WTC11 (cell line): Measurements from ENCODE around the gene NKX2-3.

Source experiments
- ESRRA ChIP-seq: sonication (generic); formaldehyde crosslinking; IDR thresholded peaks from 2 replicates; pipeline ENCODE4 v1.8.1; 2022; ENCODE audit warnings: mild to moderate bottlenecking, missing genetic modification reagents, borderline replicate concordance
- ETV6 ChIP-seq: sonication (generic); formaldehyde crosslinking; IDR thresholded peaks from 2 replicates; pipeline ENCODE4 v1.8.1; 2022; ENCODE audit warnings: mild to moderate bottlenecking, missing genetic modification reagents
- ZNF121 ChIP-seq: sonication (generic); formaldehyde crosslinking; IDR thresholded peaks from 2 replicates; pipeline ENCODE4 v1.8.0; 2023; ENCODE audit warnings: missing genetic modification reagents
- TF ChIP-seq, protein P1 (sequence below): fragments of 200-600 bp; IDR thresholded peaks from 2 replicates; pipeline ENCODE4 v1.8.0; 2022; ENCODE audit warnings: antibody characterized with exemption
- TF ChIP-seq, protein P2 (sequence below): sonication (generic); formaldehyde crosslinking; IDR thresholded peaks from 2 replicates; pipeline ENCODE4 v1.8.1; 2022; ENCODE audit warnings: mild to moderate bottlenecking, missing genetic modification reagents, moderate library complexity, borderline replicate concordance
- TF ChIP-seq, protein P3 (sequence below): sonication (generic); formaldehyde crosslinking; IDR thresholded peaks from 2 replicates; pipeline ENCODE4 v1.8.0; 2022; ENCODE audit warnings: mild to moderate bottlenecking, missing genetic modification reagents
- TF ChIP-seq, protein P4 (sequence below): sonication (generic); formaldehyde crosslinking; IDR thresholded peaks from 2 replicates; pipeline ENCODE4 v1.8.0; 2023; ENCODE audit warnings: missing genetic modification reagents, mild to moderate bottlenecking, borderline replicate concordance
- TF ChIP-seq, protein P5 (sequence below): sonication (generic); formaldehyde crosslinking; IDR thresholded peaks from 2 replicates; pipeline ENCODE4 v1.8.0; 2023; ENCODE audit warnings: missing genetic modification reagents

DNA sequence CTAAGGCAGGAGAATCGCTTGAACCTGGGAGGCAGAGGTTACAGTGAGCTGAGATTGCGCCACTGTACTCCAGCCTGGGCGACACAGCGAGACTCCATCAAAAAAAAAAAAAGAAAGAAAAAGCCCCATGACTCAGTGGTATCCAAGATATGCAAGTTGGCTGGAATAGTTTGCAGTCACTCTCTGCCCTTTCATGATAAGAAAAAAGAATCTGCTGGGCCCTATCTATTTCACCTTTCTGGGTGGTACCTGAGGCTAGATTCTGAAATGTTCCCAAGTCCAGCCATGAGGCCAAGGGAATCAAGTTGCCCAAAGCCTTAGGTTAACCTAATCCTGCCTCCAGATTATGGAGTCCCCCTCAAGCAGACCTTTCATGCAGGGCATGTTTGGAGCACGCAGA, 24.3 kb downstream of the NKX2-3 start:
- TF ChIP-seq ETV6, result no peak
- TF ChIP-seq, protein P1, sequence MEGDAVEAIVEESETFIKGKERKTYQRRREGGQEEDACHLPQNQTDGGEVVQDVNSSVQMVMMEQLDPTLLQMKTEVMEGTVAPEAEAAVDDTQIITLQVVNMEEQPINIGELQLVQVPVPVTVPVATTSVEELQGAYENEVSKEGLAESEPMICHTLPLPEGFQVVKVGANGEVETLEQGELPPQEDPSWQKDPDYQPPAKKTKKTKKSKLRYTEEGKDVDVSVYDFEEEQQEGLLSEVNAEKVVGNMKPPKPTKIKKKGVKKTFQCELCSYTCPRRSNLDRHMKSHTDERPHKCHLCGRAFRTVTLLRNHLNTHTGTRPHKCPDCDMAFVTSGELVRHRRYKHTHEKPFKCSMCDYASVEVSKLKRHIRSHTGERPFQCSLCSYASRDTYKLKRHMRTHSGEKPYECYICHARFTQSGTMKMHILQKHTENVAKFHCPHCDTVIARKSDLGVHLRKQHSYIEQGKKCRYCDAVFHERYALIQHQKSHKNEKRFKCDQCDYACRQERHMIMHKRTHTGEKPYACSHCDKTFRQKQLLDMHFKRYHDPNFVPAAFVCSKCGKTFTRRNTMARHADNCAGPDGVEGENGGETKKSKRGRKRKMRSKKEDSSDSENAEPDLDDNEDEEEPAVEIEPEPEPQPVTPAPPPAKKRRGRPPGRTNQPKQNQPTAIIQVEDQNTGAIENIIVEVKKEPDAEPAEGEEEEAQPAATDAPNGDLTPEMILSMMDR, result no peak
- TF ChIP-seq, protein P2, sequence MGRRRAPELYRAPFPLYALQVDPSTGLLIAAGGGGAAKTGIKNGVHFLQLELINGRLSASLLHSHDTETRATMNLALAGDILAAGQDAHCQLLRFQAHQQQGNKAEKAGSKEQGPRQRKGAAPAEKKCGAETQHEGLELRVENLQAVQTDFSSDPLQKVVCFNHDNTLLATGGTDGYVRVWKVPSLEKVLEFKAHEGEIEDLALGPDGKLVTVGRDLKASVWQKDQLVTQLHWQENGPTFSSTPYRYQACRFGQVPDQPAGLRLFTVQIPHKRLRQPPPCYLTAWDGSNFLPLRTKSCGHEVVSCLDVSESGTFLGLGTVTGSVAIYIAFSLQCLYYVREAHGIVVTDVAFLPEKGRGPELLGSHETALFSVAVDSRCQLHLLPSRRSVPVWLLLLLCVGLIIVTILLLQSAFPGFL (CRISPR knock-in tag), result no peak
- TF ChIP-seq, protein P3, sequence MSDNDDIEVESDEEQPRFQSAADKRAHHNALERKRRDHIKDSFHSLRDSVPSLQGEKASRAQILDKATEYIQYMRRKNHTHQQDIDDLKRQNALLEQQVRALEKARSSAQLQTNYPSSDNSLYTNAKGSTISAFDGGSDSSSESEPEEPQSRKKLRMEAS (CRISPR knock-in tag), result no peak
- TF ChIP-seq, protein P4, sequence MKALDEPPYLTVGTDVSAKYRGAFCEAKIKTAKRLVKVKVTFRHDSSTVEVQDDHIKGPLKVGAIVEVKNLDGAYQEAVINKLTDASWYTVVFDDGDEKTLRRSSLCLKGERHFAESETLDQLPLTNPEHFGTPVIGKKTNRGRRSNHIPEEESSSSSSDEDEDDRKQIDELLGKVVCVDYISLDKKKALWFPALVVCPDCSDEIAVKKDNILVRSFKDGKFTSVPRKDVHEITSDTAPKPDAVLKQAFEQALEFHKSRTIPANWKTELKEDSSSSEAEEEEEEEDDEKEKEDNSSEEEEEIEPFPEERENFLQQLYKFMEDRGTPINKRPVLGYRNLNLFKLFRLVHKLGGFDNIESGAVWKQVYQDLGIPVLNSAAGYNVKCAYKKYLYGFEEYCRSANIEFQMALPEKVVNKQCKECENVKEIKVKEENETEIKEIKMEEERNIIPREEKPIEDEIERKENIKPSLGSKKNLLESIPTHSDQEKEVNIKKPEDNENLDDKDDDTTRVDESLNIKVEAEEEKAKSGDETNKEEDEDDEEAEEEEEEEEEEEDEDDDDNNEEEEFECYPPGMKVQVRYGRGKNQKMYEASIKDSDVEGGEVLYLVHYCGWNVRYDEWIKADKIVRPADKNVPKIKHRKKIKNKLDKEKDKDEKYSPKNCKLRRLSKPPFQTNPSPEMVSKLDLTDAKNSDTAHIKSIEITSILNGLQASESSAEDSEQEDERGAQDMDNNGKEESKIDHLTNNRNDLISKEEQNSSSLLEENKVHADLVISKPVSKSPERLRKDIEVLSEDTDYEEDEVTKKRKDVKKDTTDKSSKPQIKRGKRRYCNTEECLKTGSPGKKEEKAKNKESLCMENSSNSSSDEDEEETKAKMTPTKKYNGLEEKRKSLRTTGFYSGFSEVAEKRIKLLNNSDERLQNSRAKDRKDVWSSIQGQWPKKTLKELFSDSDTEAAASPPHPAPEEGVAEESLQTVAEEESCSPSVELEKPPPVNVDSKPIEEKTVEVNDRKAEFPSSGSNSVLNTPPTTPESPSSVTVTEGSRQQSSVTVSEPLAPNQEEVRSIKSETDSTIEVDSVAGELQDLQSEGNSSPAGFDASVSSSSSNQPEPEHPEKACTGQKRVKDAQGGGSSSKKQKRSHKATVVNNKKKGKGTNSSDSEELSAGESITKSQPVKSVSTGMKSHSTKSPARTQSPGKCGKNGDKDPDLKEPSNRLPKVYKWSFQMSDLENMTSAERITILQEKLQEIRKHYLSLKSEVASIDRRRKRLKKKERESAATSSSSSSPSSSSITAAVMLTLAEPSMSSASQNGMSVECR (CRISPR knock-in tag), result no peak
- TF ChIP-seq ZNF121, result no peak
- no peak for TF ChIP-seq ESRRA (CRISPR knock-in tag)
- TF ChIP-seq, protein P5, sequence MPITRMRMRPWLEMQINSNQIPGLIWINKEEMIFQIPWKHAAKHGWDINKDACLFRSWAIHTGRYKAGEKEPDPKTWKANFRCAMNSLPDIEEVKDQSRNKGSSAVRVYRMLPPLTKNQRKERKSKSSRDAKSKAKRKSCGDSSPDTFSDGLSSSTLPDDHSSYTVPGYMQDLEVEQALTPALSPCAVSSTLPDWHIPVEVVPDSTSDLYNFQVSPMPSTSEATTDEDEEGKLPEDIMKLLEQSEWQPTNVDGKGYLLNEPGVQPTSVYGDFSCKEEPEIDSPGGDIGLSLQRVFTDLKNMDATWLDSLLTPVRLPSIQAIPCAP (CRISPR knock-in tag), result no peak
